H1 (cell line): ENCODE data around the gene ZSCAN16. TPM values are rescaled to one million over a fixed set of nuclear protein-coding genes. Genes with fewer than 3 reads are reported as not detected.

Experiments
- BRCA1 ChIP-seq: IDR thresholded peaks from 2 replicates; pipeline ENCODE4 v1.6.1; 2012; ENCODE audit warnings: low read depth, low read length, improper control_type of control experiment
- CHD2 ChIP-seq: IDR thresholded peaks from 2 replicates; pipeline ENCODE4 v1.6.1; 2012; ENCODE audit warnings: low read length, improper control_type of control experiment
- FOSL1 ChIP-seq: IDR thresholded peaks from 2 replicates; pipeline ENCODE4 v1.6.1; 2011; ENCODE audit warnings: mild to moderate bottlenecking, low read depth, low read length, moderate library complexity; ENCODE audit not compliant: insufficient read depth
- JUN ChIP-seq: IDR thresholded peaks from 2 replicates; pipeline ENCODE4 v1.6.1; 2011; ENCODE audit warnings: low read depth, mild to moderate bottlenecking, improper control_type of control experiment, low read length
- RAD21 ChIP-seq, 2 experiments: IDR thresholded peaks in 1 of 2; conservative IDR thresholded peaks in 1 of 2; 2 replicates each; pipeline ENCODE4 v1.6.1; 2011; ENCODE audit warnings: low read depth in 2 of 2, low read length in 2 of 2, improper control_type of control experiment in 1 of 2, inconsistent platforms in 1 of 2, mild to moderate bottlenecking in 1 of 2, moderate library complexity in 1 of 2
- RNF2 ChIP-seq: fragments of 200-900, 300-1000 bp; sonication (generic); IDR thresholded peaks from 2 replicates; pipeline ENCODE4 v1.7.1; 2016; ENCODE audit warnings: borderline replicate concordance, low read depth, mild to moderate bottlenecking, antibody characterized with exemption, low read length; ENCODE audit not compliant: poor library complexity, severe bottlenecking; ENCODE audit errors: missing control alignments
- polyA plus RNA-seq, 7 experiments: library from polyadenylated mRNA; depleted of rRNA in 3 of 7; stranded (reverse) in 5 of 7; unstranded in 2 of 7; fragments of >200 nt in 5 of 7; fragments of 200-250 nt in 2 of 7; gene quantifications; 1 replicate in 5 of 7; 2 replicates in 1 of 7; 4 replicates in 1 of 7; pipeline versions ENCODE4 v1.2.1 to v1.2.3, GENCODE V29; 2011 to 2013; ENCODE audit warnings: missing spikeins in 2 of 7, mixed read lengths in 2 of 7
- total RNA-seq: library from RNA; stranded (reverse); fragmentation: NEBNext Ultra II Directional; extraction: Animal tissue kit (Norgen Biotek cat#: 25700); gene quantifications from 2 replicates; pipeline ENCODE4 v1.2.1, GENCODE V29; 2021
- TF ChIP-seq, protein P1 (sequence below): fragments of 300-600 bp; sonication (generic); IDR thresholded peaks from 2 replicates; pipeline ENCODE4 v1.7.1; 2012; ENCODE audit warnings: low read length, moderate library complexity, mild to moderate bottlenecking, inconsistent platforms; ENCODE audit not compliant: insufficient replicate concordance
- TF ChIP-seq, protein P2 (sequence below), 3 experiments: IDR thresholded peaks; 1 replicate in 2 of 3; 2 replicates in 1 of 3; pipeline versions ENCODE4 v1.5.1 to v1.6.1; 2011; ENCODE audit warnings: low read length in 3 of 3, mild to moderate bottlenecking in 3 of 3, inconsistent platforms in 2 of 3, low read depth in 1 of 3, moderate library complexity in 1 of 3; ENCODE audit not compliant: insufficient read depth in 1 of 3; ENCODE audit errors: control extremely low read depth in 1 of 3

Gene ZSCAN16
- total and polyA plus RNA-seq, 2 of the 8 experiments (the other 6 are each of a cell fraction or from before 2014, with no cell fraction given) = 3.6 to 9.4 TPM

DNA sequence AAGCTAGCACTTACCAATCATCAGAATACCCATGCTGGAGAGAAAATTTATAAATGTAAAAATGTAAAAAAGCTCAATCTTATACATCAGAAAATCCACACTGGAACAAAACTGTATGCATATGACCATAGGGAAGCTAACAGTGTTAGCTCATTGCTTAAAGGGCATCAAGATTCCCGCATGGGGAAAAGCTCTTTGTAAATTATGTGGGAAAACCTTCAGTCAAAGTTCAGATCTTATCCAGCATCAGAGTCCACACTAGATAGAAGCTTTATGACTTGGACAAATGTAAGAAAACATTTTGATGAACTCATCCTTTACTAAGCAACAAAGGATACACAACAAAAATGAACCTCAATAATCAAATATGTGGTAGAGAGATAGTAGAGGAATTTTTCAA is 52.0 kb downstream of the ZSCAN16 start (continued):
- TF ChIP-seq, protein P1, sequence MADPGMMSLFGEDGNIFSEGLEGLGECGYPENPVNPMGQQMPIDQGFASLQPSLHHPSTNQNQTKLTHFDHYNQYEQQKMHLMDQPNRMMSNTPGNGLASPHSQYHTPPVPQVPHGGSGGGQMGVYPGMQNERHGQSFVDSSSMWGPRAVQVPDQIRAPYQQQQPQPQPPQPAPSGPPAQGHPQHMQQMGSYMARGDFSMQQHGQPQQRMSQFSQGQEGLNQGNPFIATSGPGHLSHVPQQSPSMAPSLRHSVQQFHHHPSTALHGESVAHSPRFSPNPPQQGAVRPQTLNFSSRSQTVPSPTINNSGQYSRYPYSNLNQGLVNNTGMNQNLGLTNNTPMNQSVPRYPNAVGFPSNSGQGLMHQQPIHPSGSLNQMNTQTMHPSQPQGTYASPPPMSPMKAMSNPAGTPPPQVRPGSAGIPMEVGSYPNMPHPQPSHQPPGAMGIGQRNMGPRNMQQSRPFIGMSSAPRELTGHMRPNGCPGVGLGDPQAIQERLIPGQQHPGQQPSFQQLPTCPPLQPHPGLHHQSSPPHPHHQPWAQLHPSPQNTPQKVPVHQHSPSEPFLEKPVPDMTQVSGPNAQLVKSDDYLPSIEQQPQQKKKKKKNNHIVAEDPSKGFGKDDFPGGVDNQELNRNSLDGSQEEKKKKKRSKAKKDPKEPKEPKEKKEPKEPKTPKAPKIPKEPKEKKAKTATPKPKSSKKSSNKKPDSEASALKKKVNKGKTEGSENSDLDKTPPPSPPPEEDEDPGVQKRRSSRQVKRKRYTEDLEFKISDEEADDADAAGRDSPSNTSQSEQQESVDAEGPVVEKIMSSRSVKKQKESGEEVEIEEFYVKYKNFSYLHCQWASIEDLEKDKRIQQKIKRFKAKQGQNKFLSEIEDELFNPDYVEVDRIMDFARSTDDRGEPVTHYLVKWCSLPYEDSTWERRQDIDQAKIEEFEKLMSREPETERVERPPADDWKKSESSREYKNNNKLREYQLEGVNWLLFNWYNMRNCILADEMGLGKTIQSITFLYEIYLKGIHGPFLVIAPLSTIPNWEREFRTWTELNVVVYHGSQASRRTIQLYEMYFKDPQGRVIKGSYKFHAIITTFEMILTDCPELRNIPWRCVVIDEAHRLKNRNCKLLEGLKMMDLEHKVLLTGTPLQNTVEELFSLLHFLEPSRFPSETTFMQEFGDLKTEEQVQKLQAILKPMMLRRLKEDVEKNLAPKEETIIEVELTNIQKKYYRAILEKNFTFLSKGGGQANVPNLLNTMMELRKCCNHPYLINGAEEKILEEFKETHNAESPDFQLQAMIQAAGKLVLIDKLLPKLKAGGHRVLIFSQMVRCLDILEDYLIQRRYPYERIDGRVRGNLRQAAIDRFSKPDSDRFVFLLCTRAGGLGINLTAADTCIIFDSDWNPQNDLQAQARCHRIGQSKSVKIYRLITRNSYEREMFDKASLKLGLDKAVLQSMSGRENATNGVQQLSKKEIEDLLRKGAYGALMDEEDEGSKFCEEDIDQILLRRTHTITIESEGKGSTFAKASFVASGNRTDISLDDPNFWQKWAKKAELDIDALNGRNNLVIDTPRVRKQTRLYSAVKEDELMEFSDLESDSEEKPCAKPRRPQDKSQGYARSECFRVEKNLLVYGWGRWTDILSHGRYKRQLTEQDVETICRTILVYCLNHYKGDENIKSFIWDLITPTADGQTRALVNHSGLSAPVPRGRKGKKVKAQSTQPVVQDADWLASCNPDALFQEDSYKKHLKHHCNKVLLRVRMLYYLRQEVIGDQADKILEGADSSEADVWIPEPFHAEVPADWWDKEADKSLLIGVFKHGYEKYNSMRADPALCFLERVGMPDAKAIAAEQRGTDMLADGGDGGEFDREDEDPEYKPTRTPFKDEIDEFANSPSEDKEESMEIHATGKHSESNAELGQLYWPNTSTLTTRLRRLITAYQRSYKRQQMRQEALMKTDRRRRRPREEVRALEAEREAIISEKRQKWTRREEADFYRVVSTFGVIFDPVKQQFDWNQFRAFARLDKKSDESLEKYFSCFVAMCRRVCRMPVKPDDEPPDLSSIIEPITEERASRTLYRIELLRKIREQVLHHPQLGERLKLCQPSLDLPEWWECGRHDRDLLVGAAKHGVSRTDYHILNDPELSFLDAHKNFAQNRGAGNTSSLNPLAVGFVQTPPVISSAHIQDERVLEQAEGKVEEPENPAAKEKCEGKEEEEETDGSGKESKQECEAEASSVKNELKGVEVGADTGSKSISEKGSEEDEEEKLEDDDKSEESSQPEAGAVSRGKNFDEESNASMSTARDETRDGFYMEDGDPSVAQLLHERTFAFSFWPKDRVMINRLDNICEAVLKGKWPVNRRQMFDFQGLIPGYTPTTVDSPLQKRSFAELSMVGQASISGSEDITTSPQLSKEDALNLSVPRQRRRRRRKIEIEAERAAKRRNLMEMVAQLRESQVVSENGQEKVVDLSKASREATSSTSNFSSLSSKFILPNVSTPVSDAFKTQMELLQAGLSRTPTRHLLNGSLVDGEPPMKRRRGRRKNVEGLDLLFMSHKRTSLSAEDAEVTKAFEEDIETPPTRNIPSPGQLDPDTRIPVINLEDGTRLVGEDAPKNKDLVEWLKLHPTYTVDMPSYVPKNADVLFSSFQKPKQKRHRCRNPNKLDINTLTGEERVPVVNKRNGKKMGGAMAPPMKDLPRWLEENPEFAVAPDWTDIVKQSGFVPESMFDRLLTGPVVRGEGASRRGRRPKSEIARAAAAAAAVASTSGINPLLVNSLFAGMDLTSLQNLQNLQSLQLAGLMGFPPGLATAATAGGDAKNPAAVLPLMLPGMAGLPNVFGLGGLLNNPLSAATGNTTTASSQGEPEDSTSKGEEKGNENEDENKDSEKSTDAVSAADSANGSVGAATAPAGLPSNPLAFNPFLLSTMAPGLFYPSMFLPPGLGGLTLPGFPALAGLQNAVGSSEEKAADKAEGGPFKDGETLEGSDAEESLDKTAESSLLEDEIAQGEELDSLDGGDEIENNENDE = no peak
- TF ChIP-seq FOSL1 (no peak), JUN (no peak), BRCA1 (no peak), CHD2 (no peak), RNF2 (no peak), RAD21 (IDR thresholded peaks at IDR 0.05 in 1 of 2, conservative IDR thresholded peaks at IDR 0.05 in 1 of 2; ENCODE audit: low read depth in 2 of 2, low read length in 2 of 2) (no peak)
- TF ChIP-seq, protein P2, sequence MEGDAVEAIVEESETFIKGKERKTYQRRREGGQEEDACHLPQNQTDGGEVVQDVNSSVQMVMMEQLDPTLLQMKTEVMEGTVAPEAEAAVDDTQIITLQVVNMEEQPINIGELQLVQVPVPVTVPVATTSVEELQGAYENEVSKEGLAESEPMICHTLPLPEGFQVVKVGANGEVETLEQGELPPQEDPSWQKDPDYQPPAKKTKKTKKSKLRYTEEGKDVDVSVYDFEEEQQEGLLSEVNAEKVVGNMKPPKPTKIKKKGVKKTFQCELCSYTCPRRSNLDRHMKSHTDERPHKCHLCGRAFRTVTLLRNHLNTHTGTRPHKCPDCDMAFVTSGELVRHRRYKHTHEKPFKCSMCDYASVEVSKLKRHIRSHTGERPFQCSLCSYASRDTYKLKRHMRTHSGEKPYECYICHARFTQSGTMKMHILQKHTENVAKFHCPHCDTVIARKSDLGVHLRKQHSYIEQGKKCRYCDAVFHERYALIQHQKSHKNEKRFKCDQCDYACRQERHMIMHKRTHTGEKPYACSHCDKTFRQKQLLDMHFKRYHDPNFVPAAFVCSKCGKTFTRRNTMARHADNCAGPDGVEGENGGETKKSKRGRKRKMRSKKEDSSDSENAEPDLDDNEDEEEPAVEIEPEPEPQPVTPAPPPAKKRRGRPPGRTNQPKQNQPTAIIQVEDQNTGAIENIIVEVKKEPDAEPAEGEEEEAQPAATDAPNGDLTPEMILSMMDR (IDR thresholded peaks at IDR 0.05; ENCODE audit: control extremely low read depth in 1 of 3, insufficient read depth in 1 of 3, low read depth in 1 of 3, low read length in 3 of 3) = no peak
